Bronchial epithelial cell (primary cell): Measurements from ENCODE around the gene CMIP. TPM values are rescaled to one million over a fixed set of nuclear protein-coding genes. Genes with fewer than 3 reads are reported as not detected.

Source experiments
- DNase-seq: peaks from one replicate; pipeline ENCODE4 v3.0.0-alpha.2; 2010; ENCODE audit warnings: low read depth
- FAIRE-seq: peaks from 2 replicates; lab custom pipeline; 2011; peaks lifted over from hg19 to GRCh38; lab: Jason Lieb, UNC
- H3K27me3 ChIP-seq: 2 replicates; pipeline ENCODE4 v1.5.1; 2011; ENCODE audit warnings: low read length; ENCODE audit not compliant: control insufficient read depth, insufficient read depth
- H3K36me3 ChIP-seq: 2 replicates; pipeline ENCODE4 v1.5.1; 2011; ENCODE audit warnings: low read length; ENCODE audit not compliant: control insufficient read depth, insufficient read depth
- H3K4me3 ChIP-seq: 2 replicates; pipeline ENCODE4 v1.5.1; 2011; ENCODE audit warnings: mild to moderate bottlenecking, low read depth, low read length, control low read depth
- CTCF ChIP-seq: IDR thresholded peaks from 2 replicates; pipeline ENCODE4 v1.5.1; 2011; ENCODE audit warnings: mild to moderate bottlenecking, moderate library complexity, low read length, control low read depth, inconsistent platforms; ENCODE audit not compliant: insufficient read depth, severe bottlenecking
- total RNA-seq: library from RNA; depleted of rRNA; stranded (reverse); fragments of >200 nt; gene quantifications from 2 replicates; pipeline ENCODE4 v1.2.1, GENCODE V29; 2014

Gene CMIP
- total RNA-seq, 1 donor from 2014 or later: 21.1 TPM

- Histone ChIP-seq H3K27me3 (no peaks in the 10 kb centered on the region), H3K36me3 (peaks cover 22% of the 10 kb centered on the region), H3K4me3 (no peak overlapping the region)
- FAIRE-seq (no peak), DNase-seq (no peak)
- no peak for TF ChIP-seq CTCF
Observed at GRCh38 chr16:81469710-81470535, 25.3 kb downstream of the CMIP start.

- DNase-seq (no peak), FAIRE-seq (no peak)
- TF ChIP-seq CTCF: no peak
- peaks cover 21% of the 10 kb centered on the region for H3K36me3 ChIP-seq
- no peaks in the 10 kb centered on the region for H3K27me3 ChIP-seq
- no peak overlapping the region for H3K4me3 ChIP-seq
Observed at GRCh38 chr16:81470796-81471636, 26.4 kb downstream of the CMIP start.

GRCh38 chr16:81471882-81472281 is 27.3 kb downstream of the CMIP start:
- no peak for FAIRE-seq
- peaks cover 23% of the 10 kb centered on the region for H3K36me3 ChIP-seq

GRCh38 chr16:81472391-81472790 is 27.8 kb downstream of the CMIP start:
- H3K36me3 ChIP-seq: peaks cover 22% of the 10 kb centered on the region
- FAIRE-seq (no peak), DNase-seq (no peak)
- H3K4me3 ChIP-seq: no peak overlapping the region
- no peak for TF ChIP-seq CTCF
- H3K27me3 ChIP-seq: no peaks in the 10 kb centered on the region

More at GRCh38 chr16:81471882-81472281, 27.3 kb downstream of the CMIP start:
- no peak for TF ChIP-seq CTCF
- no peak overlapping the region for H3K4me3 ChIP-seq
- DNase-seq: no peak
- H3K27me3 ChIP-seq: no peaks in the 10 kb centered on the region

GRCh38 chr16:81473066-81473488 is 28.5 kb downstream of the CMIP start:
- no peak for FAIRE-seq
- H3K36me3 ChIP-seq: peaks cover 24% of the 10 kb centered on the region
- H3K27me3 ChIP-seq: no peaks in the 10 kb centered on the region
- no peak for TF ChIP-seq CTCF
- no peak overlapping the region for H3K4me3 ChIP-seq
- no peak for DNase-seq
